Liver (tissue), 9 donors: Measurements from ENCODE around the gene ELF4. TPM values are rescaled to one million over a fixed set of nuclear protein-coding genes. Genes with fewer than 3 reads are reported as not detected.

ENCODE experiments used
- DNase-seq: peaks from one replicate; pipeline ENCODE4 v3.0.0-alpha.2; 2017; ENCODE audit warnings: low spot score
- H3K27ac ChIP-seq, 2 donors: one replicate each; pipeline ENCODE4 v1.7.0; 2013; ENCODE audit warnings: inconsistent platforms in 2 of 2, low read length in 2 of 2, control low read depth in 1 of 2, low read depth in 1 of 2, mild to moderate bottlenecking in 1 of 2
- H3K27me3 ChIP-seq, 4 donors: one replicate each; pipeline versions ENCODE4 v1.6.1 to v1.7.0; 2013; ENCODE audit warnings: low read length in 3 of 4, inconsistent platforms in 1 of 4, mild to moderate bottlenecking in 1 of 4, moderate library complexity in 1 of 4; ENCODE audit not compliant: control insufficient read depth in 4 of 4, insufficient read depth in 4 of 4
- H3K36me3 ChIP-seq, 4 donors: one replicate each; pipeline versions ENCODE4 v1.6.1 to v1.7.0; 2013; ENCODE audit warnings: low read length in 3 of 4, mild to moderate bottlenecking in 3 of 4, low read depth in 1 of 4, moderate library complexity in 1 of 4; ENCODE audit not compliant: control insufficient read depth in 4 of 4, insufficient read depth in 3 of 4
- H3K4me1 ChIP-seq, 4 donors: one replicate each; pipeline versions ENCODE4 v1.6.1 to v1.7.0; 2013; ENCODE audit warnings: low read length in 3 of 4, mild to moderate bottlenecking in 3 of 4, moderate library complexity in 1 of 4; ENCODE audit not compliant: control insufficient read depth in 4 of 4, insufficient read depth in 4 of 4
- H3K4me3 ChIP-seq, 3 donors: one replicate each; pipeline versions ENCODE4 v1.6.1 to v1.7.0; 2013; ENCODE audit warnings: low read length in 3 of 3, control low read depth in 1 of 3, low read depth in 1 of 3, mild to moderate bottlenecking in 1 of 3
- H3K9ac ChIP-seq, 2 donors: one replicate each; pipeline ENCODE4 v1.7.0; 2013; ENCODE audit warnings: low read length in 2 of 2, mild to moderate bottlenecking in 2 of 2, moderate library complexity in 2 of 2, control low read depth in 1 of 2, low read depth in 1 of 2
- H3K9me3 ChIP-seq, 4 donors: one replicate each; pipeline versions ENCODE4 v1.6.1 to v1.7.0; 2013; ENCODE audit warnings: low read length in 3 of 4; ENCODE audit not compliant: control insufficient read depth in 4 of 4
- EGR1 ChIP-seq, 2 donors: IDR thresholded peaks; 2 replicates each; pipeline ENCODE4 v1.6.1; 2016 to 2018; ENCODE audit warnings: antibody characterized with exemption in 2 of 2, low read depth in 2 of 2
- FOXA1 ChIP-seq: IDR thresholded peaks from 2 replicates; pipeline ENCODE4 v1.6.1; 2016; ENCODE audit warnings: antibody characterized with exemption
- FOXA2 ChIP-seq: IDR thresholded peaks from 2 replicates; pipeline ENCODE4 v1.6.1; 2016; ENCODE audit warnings: antibody characterized with exemption
- HNF4A ChIP-seq, 2 donors: conservative IDR thresholded peaks; 2 replicates each; pipeline ENCODE4 v1.6.1; 2016; ENCODE audit warnings: antibody characterized with exemption in 2 of 2, mild to moderate bottlenecking in 2 of 2
- NR2F2 ChIP-seq: IDR thresholded peaks from 2 replicates; pipeline ENCODE4 v1.6.1; 2016; ENCODE audit warnings: antibody characterized with exemption
- RAD21 ChIP-seq, 2 donors: IDR thresholded peaks; 2 replicates each; pipeline ENCODE4 v1.6.1; 2016; ENCODE audit warnings: antibody characterized with exemption in 2 of 2, mild to moderate bottlenecking in 2 of 2
- RXRA ChIP-seq, 2 donors: IDR thresholded peaks; 2 replicates each; pipeline ENCODE4 v1.6.1; 2017 to 2018; ENCODE audit warnings: antibody characterized with exemption in 2 of 2, mild to moderate bottlenecking in 1 of 2
- SP1 ChIP-seq: IDR thresholded peaks from 2 replicates; pipeline ENCODE4 v1.6.1; 2018; ENCODE audit warnings: antibody characterized with exemption, mild to moderate bottlenecking
- YY1 ChIP-seq: IDR thresholded peaks from 2 replicates; pipeline ENCODE4 v1.6.1; 2016; ENCODE audit warnings: antibody characterized with exemption, mild to moderate bottlenecking
- WGBS: extraction: QIAGEN DNeasy Blood & Tissue Kit; methylation state at CpG from one replicate; pipeline ENCODE4 v1.1.7; 2013; 5-methylcytosine and 5-hydroxymethylcytosine counted together
- polyA plus RNA-seq, 2 donors: library from polyadenylated mRNA; stranded (reverse) in 1 of 2; unstranded in 1 of 2; fragments of 200-250 nt in 1 of 2; fragments of >200 nt in 1 of 2; fragmentation: Nextera tagmentation in 1 of 2; extraction: Ambion mirVana in 1 of 2; gene quantifications; one replicate each; pipeline versions ENCODE4 v1.2.1 to v1.2.3, GENCODE V29; 2013 to 2015
- total RNA-seq, 2 donors: library from RNA; depleted of rRNA; stranded (reverse); fragments of >200 nt; gene quantifications; one replicate each; pipeline ENCODE4 v1.2.3, GENCODE V29; 2014
- TF ChIP-seq, protein P1 (sequence below): IDR thresholded peaks from 2 replicates; pipeline ENCODE4 v1.6.1; 2016; ENCODE audit warnings: antibody characterized with exemption
- TF ChIP-seq, protein P2 (sequence below): IDR thresholded peaks from 2 replicates; pipeline ENCODE4 v1.6.1; 2016; ENCODE audit warnings: antibody characterized with exemption
- TF ChIP-seq, protein P3 (sequence below): fragments of 150-350 bp; IDR thresholded peaks from 2 replicates; pipeline ENCODE4 v1.5.1; 2017; ENCODE audit warnings: improper control_type of control experiment, low read depth, low read length; ENCODE audit not compliant: missing input control
- donor health status: healthy.
- donor health status: healthy.
- donor health status: healthy.
- donor health status: healthy.
- donor health status: healthy.

The ELF4 gene
- total and polyA plus RNA-seq, 4 donors = 0.35 to 4.7 (median 1.5) TPM

DNA sequence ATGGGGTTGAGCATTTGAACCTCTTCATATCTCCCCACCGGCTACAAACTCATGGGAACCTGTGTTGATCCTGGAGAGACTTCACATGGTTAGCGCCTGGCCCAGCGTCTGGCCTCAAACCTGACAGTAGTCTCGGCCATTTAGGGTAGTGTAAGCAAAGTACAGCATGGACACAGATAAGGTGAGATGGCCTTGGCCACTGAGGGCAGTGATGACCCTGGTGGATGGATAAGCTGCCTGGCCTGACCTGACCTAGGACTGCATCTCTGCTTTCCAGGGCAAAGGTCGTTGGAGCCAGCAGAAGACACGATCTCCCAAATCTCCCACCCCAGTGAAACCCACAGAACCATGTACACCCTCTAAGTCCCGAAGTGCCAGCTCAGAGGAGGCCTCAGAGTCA, 76.1 kb downstream of the ELF4 start:
- DNase-seq = no peak
- no peak overlapping the region for H3K4me3 ChIP-seq
- peaks cover 8 to 25% (median 13%) of the 10 kb centered on the region in 4 donors for H3K36me3 ChIP-seq
- peaks cover 0 to 7% (median 0%) of the 10 kb centered on the region in 4 donors for H3K4me1 ChIP-seq
- 56% methylated on average over 7 of the region's 7 CpGs for WGBS
- no peak overlapping the region for H3K9ac ChIP-seq
- TF ChIP-seq NR2F2 = no peak
- TF ChIP-seq, protein P1, sequence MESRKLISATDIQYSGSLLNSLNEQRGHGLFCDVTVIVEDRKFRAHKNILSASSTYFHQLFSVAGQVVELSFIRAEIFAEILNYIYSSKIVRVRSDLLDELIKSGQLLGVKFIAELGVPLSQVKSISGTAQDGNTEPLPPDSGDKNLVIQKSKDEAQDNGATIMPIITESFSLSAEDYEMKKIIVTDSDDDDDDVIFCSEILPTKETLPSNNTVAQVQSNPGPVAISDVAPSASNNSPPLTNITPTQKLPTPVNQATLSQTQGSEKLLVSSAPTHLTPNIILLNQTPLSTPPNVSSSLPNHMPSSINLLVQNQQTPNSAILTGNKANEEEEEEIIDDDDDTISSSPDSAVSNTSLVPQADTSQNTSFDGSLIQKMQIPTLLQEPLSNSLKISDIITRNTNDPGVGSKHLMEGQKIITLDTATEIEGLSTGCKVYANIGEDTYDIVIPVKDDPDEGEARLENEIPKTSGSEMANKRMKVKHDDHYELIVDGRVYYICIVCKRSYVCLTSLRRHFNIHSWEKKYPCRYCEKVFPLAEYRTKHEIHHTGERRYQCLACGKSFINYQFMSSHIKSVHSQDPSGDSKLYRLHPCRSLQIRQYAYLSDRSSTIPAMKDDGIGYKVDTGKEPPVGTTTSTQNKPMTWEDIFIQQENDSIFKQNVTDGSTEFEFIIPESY = no peak
- TF ChIP-seq EGR1 (IDR thresholded peaks at IDR 0.05; ENCODE audit: low read depth in 2 of 2) = no peak
- no peak for TF ChIP-seq RAD21 (IDR thresholded peaks at IDR 0.05)
- TF ChIP-seq RXRA (IDR thresholded peaks at IDR 0.05) = peak; percentile 25 to 68
- TF ChIP-seq YY1 = no peak
- no peak for TF ChIP-seq FOXA2
- TF ChIP-seq HNF4A (conservative IDR thresholded peaks at IDR 0.05) = peak in 1 of 2 donors; percentile 53
- no peak for TF ChIP-seq SP1
- TF ChIP-seq, protein P2, sequence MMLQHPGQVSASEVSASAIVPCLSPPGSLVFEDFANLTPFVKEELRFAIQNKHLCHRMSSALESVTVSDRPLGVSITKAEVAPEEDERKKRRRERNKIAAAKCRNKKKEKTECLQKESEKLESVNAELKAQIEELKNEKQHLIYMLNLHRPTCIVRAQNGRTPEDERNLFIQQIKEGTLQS = no peak
- H3K27me3 ChIP-seq = no peaks in the 10 kb centered on the region
- H3K9me3 ChIP-seq = no peaks in the 10 kb centered on the region
- H3K27ac ChIP-seq = no peak overlapping the region

DNA sequence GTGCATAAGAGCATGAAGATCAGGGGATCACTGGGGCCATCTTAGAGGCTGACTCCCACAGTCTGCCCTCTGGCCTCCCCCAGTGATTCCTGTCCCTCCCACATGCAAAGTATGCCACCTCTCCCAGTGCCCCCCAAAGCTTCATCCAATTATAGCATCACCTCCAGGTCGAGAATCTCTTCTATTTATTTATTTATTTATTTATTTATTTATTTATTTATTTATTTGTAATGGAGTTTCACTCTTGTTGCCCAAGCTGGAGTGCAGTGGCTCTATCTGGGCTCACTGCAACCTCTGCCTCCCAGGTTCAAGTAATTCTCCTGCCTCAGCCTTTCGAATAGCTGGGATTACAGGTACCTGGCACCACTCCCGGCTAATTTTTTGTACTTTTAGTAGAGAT, 77.7 kb downstream of the ELF4 start:
- H3K9ac ChIP-seq = no peak overlapping the region
- H3K27ac ChIP-seq = no peak overlapping the region
- no peak overlapping the region for H3K4me3 ChIP-seq
- TF ChIP-seq, protein P2 = no peak
- TF ChIP-seq FOXA1 (no peak), RXRA (IDR thresholded peaks at IDR 0.05) (no peak), FOXA2 (no peak), NR2F2 (no peak)
- WGBS = 92% methylated on average over 3 of the region's 3 CpGs
- H3K27me3 ChIP-seq = no peaks in the 10 kb centered on the region
- H3K36me3 ChIP-seq = peaks cover 7 to 25% (median 10%) of the 10 kb centered on the region in 4 donors
- DNase-seq = no peak
- H3K4me1 ChIP-seq = peaks cover 0 to 7% (median 0%) of the 10 kb centered on the region in 4 donors
- no peaks in the 10 kb centered on the region for H3K9me3 ChIP-seq

DNA sequence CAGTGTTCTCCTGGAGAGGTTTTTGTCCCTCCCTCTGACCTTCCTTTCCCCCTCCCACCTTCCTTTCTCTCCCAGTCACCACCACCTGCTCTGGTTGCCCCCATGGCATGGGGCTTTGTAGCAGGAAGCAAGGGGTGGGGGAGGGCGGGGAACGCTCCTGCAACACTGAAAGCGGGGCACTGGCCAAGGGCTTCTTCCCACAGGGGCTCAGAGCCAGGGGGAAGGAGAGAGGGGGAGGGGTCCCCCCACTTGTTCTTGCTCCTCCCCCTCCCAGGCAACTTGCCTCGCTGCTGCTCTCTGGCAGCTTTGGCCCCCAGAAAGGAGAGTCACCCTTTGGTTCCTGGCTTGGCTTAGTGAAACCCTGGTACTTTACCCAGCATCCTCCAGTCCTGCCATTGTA, 79.5 kb downstream of the ELF4 start:
- DNase-seq = no peak
- peaks cover 0 to 7% (median 0%) of the 10 kb centered on the region in 4 donors for H3K4me1 ChIP-seq
- no peak overlapping the region for H3K4me3 ChIP-seq
- H3K27me3 ChIP-seq = no peaks in the 10 kb centered on the region
- no peak overlapping the region for H3K9ac ChIP-seq
- H3K27ac ChIP-seq = no peak overlapping the region
- H3K36me3 ChIP-seq = peaks cover 5 to 32% (median 12%) of the 10 kb centered on the region in 4 donors
- 94% methylated on average over 4 of the region's 4 CpGs for WGBS
- TF ChIP-seq, protein P3, sequence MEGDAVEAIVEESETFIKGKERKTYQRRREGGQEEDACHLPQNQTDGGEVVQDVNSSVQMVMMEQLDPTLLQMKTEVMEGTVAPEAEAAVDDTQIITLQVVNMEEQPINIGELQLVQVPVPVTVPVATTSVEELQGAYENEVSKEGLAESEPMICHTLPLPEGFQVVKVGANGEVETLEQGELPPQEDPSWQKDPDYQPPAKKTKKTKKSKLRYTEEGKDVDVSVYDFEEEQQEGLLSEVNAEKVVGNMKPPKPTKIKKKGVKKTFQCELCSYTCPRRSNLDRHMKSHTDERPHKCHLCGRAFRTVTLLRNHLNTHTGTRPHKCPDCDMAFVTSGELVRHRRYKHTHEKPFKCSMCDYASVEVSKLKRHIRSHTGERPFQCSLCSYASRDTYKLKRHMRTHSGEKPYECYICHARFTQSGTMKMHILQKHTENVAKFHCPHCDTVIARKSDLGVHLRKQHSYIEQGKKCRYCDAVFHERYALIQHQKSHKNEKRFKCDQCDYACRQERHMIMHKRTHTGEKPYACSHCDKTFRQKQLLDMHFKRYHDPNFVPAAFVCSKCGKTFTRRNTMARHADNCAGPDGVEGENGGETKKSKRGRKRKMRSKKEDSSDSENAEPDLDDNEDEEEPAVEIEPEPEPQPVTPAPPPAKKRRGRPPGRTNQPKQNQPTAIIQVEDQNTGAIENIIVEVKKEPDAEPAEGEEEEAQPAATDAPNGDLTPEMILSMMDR = no peak
- H3K9me3 ChIP-seq = no peaks in the 10 kb centered on the region
